Choroid plexus epithelial cell (primary cell): ENCODE results near the gene LONP2.
A peak's percentile ranks its signal among the peaks of the same experiment; 100 is the strongest.

Experiments
- DNase-seq: peaks from one replicate; pipeline ENCODE4 v3.0.0-alpha.2; 2010; ENCODE audit warnings: low read depth
- H3K4me3 ChIP-seq: 2 replicates; pipeline ENCODE4 v1.5.1; 2011; ENCODE audit warnings: low read depth, mild to moderate bottlenecking, control low read depth, low read length, moderate library complexity
- TF ChIP-seq, protein P1 (sequence below): conservative IDR thresholded peaks from 2 replicates; pipeline ENCODE4 v1.5.1; 2011; ENCODE audit warnings: low read depth, mild to moderate bottlenecking, control low read depth, inconsistent platforms, low read length, moderate library complexity

Gene LONP2

DNA sequence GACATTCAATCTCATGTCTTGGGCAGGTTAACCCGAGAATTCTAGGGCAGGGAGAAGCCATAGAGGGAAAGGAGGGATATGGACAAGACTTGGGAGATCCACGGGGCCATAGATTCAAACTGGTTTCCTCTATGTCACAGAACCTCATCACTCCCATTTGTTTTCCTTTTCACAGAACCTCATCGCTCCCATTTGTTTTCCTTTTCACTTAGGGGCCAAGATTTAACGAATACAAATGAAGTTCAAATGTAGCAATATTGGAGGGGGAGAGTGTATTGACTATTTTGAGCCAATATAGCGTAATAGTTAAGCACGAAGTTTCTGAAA, 39.3 kb upstream of the LONP2 start:
- no peak for DNase-seq
- TF ChIP-seq, protein P1, sequence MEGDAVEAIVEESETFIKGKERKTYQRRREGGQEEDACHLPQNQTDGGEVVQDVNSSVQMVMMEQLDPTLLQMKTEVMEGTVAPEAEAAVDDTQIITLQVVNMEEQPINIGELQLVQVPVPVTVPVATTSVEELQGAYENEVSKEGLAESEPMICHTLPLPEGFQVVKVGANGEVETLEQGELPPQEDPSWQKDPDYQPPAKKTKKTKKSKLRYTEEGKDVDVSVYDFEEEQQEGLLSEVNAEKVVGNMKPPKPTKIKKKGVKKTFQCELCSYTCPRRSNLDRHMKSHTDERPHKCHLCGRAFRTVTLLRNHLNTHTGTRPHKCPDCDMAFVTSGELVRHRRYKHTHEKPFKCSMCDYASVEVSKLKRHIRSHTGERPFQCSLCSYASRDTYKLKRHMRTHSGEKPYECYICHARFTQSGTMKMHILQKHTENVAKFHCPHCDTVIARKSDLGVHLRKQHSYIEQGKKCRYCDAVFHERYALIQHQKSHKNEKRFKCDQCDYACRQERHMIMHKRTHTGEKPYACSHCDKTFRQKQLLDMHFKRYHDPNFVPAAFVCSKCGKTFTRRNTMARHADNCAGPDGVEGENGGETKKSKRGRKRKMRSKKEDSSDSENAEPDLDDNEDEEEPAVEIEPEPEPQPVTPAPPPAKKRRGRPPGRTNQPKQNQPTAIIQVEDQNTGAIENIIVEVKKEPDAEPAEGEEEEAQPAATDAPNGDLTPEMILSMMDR: no peak
- no peak overlapping the region for H3K4me3 ChIP-seq

DNA sequence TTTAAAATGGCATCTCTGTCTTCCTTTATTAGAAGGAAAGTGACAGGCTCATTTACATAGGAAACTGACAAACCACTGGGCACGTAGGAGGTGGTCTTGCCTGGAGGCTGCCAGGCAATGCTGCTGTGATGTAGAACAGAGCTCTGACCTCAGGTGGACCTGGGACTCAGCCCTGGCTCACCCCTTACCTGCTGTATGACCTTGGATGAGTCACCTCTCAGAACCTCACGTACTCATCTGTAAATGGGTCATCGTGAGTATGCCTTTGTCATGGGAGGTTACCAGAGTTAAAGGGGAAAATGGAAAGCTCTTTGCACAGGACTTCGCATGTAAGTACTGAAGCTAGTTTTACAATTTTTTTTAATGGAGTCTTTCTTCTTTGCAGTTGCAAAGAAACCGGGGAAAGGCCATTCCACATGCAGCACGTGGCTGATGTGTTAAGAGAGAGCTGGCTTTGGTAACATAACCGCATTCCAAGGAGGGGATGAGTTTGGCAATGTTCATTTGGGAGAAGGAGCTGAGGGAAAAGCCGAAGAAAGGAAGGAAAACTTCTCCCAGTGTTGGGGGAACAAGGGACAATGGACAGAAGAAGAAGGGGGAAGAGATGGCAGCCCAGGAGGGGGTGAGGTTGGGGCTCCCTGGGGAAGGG, 37.4 kb upstream of the LONP2 start:
- peak; percentile 7 for DNase-seq
- TF ChIP-seq, protein P1: no peak

DNA sequence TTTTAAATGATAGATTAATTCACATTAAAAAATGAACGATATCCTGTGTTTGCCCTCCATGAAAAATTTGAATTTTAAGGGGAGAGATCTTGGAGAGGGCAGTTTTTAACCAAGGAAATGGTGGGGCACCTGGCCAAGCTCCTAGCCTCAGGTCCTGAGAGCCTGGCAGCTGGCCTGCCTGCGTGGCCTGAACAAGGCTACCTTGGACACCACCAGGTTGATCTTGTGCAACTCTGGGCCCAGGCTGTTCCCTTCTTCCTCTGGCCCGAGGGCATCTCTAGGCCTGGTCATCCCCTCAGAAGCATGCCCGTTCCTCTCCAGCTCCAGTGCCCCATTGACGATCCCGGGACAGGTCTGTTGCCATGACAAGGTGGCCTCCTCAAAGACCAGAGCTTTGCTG, 33.4 kb upstream of the LONP2 start:
- DNase-seq: no peak
- H3K4me3 ChIP-seq: no peak overlapping the region
- TF ChIP-seq, protein P1: no peak

More for the DNA sequence above, 37.4 kb upstream of the LONP2 start:
- H3K4me3 ChIP-seq: no peak overlapping the region

DNA sequence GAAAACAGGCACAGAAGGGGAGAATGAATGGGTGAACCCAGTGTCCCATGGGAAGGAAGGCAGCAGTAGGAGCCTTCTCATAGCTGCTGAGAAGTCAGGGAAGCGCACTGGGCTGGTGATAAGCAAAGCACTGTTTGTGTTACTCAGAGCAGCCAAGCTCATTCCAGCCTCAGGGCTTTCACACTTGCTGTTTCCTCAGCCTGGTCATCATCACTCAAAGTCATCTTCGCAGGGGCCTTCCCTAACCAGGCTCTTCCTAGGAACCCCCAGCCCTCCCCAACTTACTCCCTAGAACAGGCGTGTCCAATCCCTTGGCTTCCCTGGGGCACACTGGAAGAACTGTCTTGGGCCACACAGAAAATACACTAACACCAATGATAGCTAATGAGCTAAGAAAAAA, 32.1 kb upstream of the LONP2 start:
- TF ChIP-seq, protein P1: no peak
- DNase-seq: no peak
- H3K4me3 ChIP-seq: no peak overlapping the region

DNA sequence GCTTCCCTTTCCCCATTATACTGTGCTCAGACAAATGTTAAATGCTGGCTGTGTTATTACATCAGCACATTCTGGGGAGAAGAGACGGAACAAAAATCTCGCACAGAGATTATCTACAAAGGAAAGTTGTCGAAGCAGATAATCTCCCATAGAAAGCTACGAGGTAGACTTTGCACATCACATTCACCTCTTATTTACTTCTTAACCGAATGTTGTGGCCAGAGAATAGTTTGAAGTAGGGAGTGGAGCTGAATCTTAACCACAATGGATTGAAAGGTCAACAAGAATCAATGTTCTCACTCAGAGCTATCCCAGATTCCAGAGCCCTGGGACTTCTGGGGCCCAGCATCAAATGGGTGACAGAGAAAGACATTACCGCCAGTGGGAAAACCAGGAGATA, 28.4 kb upstream of the LONP2 start:
- DNase-seq: no peak
- TF ChIP-seq, protein P1: no peak
- no peak overlapping the region for H3K4me3 ChIP-seq

DNA sequence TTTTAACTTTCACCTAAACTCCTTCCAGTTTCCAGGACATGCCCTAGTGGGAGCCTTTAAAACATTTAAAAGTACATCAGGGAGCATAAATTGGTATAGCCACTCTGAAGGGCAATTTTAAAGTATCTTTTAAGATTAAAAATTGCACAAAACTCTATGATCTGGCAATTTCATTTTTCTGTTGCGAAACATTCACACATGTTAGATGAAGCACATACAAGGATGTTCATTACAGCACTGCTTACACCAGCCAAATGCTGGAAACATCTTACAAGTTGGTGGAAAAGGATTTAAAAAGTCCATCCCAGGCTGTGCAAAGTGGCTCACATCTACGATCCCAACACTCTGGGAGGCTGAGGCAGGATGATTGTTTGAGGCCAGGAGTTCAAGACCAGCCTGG, 26.4 kb upstream of the LONP2 start:
- no peak overlapping the region for H3K4me3 ChIP-seq
- TF ChIP-seq, protein P1: no peak
- peak; percentile 8 for DNase-seq

DNA sequence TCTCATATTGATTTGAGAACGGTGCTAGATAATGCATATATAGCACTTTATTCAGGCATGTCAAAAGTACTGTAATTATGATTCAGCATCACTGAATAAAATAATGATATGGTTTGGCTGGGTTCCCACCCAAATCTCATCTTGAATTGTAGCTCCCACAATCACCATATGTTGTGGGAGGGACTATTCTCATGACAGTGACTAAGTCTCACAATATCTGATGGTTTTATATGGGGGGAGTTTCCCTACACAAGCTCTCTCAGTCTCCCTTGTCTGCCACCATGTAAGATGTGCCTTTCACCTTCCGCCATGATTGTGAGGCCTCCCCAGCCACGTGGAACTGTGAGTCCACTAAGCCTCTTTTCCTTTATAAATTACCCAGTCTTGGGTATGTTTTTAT, 25.6 kb upstream of the LONP2 start:
- H3K4me3 ChIP-seq: no peak overlapping the region
- no peak for DNase-seq
- TF ChIP-seq, protein P1: no peak
